CD4-positive, alpha-beta T cell treated with Interleukin-2 at 100 ng/mL for 4 hours (primary cell): ENCODE results near the gene SNX22.

ENCODE experiments used
- DNase-seq: peaks from one replicate; pipeline ENCODE4 v3.0.0-alpha.2; 2020; ENCODE audit warnings: low spot score

Gene SNX22

GRCh38 chr15:64156652-64157331 lies 5.3 kb downstream of the SNX22 start:
- no peak for DNase-seq

DNA sequence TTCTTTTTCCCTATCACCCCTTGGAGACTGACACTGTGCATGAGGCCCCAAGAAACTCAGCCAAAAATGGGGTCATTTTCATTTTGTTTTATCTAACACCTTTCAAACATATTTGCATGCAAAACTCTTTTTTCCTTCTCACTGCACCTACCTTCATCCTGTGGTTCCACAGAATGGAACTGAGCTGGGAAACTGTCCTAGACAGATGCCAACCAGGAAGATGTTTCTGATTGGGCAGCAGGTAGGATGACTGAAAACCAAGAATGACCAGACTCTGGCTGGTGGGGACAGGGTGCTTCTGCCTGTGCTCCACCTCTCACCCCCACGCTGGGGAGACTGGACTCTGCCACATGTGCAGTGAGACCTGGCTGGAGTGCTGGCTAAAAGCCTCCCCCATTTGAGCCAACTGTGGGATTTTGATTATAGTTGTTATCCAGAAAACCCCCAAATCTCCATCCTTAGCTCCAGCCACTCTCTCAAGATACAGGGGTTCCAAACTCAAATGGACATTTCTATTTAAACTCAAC lies 6.1 kb downstream of the SNX22 start:
- DNase-seq, result no peak

- no peak for DNase-seq
Observed at GRCh38 chr15:64158363-64159134, 7.0 kb downstream of the SNX22 start.

- no peak for DNase-seq
Observed at GRCh38 chr15:64161688-64162477, 10.4 kb downstream of the SNX22 start.

GRCh38 chr15:64162478-64162868 lies 10.9 kb downstream of the SNX22 start:
- DNase-seq, result peak; percentile 11

- peak; percentile 98 for DNase-seq
Observed at GRCh38 chr15:64162869-64163658, 11.5 kb downstream of the SNX22 start, which contains the start of gene PPIB. Gene PPIB, minus strand, starts transcription at chr15:64163022. Its CDS starts 36 bp downstream, at chr15:64162986.

GRCh38 chr15:64163659-64164362 lies 12.3 kb downstream of the SNX22 start:
- DNase-seq, result no peak

- no peak for DNase-seq
Observed at GRCh38 chr15:64164436-64164835, 12.9 kb downstream of the SNX22 start.

GRCh38 chr15:64166102-64166890 lies 14.8 kb downstream of the SNX22 start:
- peak; percentile 22 for DNase-seq

DNA sequence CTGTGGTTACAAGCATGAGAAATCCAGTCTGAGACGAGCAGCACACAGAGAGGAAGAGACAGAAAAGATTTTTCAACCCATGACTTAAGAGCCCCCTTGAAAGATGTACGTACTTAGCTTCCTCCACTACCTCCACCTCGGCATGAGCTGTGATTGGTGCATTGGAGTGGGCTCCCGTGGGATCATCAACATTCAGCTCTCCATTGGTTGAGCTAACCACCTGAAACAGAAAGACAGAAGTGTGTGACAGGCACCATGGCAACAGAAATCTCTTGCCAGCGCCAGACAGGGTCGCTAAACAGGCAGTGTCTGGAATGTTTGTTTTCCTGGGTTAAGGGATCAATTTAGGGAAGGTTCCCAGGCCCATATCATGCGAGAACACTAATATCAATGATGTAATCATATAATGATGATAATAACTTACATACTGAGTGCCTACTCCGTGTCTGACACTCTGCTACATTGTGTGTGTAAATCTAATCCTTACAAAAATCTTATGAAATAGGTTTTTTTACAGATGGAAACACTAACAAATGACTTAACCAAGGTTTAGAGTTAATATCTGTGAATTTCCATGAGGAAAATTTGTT lies 28.8 kb downstream of the SNX22 start:
- no peak for DNase-seq

DNA sequence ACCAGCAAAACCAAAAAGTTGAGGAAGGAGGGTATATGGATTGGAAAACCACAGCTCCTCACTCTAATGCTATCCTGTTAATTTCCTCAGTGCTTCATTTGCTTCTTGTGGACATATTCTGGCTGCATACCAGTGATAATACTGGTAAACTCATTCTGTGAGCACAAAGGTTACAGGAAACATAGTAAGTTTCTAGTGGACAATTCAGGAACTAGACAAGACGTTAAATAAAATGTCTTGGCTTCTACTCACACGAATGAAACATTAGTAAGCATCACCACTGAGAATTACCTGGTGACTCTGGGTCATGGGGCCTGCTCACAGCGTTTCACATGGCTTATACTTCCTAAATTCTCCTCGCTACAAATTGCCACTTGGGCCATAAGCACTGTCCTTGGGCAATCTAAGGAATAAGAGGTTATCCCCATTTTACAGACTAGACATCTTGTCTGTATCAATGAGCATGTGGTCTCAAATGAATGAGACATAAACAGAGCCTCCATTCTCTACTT lies 31.4 kb downstream of the SNX22 start:
- DNase-seq, result no peak

DNA sequence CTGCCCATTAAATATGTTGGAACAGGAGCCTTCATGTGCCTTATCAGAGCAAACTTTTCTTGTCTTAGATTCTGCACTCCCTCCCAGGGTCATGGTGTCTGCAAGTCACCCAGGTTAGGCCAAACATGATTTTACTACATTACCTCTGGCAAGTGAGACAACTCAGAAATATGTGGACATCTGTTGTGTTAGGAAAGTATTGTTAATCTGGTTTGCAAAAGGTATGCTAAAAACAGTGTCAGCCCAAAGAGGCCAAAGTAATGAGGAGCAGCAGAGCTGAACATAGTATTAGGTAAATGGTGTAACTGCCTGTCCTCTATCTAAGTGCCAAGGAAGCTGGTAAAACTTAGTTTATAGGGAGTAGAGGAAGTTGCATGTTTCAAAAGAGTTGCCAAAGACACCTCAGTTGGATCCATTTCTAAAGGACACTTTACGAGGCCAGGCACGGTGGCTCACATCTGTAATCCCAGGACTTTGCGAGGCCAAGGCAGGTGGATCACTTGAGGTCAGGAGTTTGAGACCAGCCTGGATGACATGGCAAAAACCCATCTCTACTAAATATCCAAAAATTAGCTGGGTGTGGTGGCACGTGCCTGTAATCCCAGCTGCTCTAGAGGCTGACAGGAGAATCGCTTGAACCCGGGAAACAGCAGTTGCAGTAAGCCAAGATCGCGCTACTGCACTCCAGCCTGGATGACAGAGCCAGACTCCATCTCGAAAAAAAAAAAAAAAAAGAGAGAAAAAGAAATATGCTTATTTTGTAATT lies 33.8 kb downstream of the SNX22 start:
- no peak for DNase-seq

DNA sequence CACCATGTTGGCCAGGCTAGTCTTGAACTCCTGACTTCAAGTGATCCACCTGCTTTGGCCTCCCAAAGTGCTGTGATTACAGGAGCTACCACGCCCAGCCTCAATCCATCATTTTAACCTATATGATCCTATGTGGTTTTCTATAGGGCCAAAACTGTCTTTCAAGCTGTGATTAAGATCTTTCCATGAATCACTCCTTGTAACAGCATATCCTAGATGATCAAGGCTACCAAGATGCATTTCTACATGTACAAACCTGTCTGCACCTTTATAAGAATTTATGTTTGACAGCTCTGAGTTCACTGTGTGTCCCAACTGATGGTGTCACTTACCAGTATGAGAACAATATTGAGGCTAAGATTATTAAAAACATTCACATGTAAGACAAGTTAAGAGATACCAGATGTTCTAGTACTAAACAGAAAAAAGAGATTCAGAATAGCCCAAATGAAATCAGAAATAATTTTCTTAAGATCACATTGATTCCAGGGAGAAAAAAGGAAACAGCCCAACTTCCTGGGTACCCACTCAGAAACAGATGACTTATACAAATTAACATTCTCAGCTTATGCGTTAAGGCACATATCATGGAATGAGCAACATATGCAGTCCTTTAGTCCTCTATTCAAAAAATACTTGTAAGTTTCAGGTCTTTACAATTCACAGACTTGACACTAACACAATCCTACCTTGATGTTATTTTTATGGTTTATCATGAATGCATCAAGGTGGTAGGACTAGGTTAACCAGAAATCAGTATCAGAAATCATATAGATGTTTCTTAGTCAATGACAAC lies 36.1 kb downstream of the SNX22 start:
- no peak for DNase-seq

DNA sequence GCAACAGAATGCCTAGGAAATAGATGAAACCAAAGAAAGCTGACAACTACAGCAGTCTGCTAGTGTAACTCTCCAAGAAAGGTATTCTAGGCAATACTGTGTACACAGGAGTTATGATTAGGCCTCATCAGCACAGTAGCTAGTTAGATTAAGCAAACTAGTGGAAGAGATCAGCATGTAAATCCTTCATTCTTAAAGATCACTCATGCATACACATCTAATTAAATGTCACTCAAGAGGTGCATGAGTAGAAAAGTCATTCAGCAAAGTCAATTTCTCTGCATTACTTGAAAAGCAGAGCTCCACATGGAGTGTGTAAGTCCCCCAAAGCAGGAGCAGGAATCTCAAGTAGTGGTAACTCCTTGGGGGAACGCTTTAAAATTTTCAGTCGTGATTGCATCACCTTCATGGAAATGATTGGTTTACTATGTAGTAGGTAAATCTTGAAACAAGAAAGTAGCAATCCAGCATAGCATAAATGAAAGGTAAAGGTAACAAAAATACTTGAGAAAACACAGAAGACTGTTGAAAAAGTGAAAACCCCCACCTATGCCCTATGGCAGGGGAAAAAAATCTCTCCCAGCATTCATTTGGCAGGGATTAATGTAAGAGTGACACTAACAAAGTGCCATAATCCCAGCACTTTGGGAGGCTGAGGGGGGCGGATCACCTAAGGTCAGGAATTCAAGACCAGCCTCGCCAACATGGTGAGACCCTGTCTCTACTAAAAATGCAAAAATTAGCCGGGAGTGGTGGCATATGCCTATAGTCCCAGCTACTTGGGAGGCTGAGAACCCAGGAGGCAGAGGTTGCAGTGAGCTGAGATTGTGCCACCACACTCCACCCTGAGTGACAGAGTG lies 40.7 kb downstream of the SNX22 start:
- no peak for DNase-seq

DNA sequence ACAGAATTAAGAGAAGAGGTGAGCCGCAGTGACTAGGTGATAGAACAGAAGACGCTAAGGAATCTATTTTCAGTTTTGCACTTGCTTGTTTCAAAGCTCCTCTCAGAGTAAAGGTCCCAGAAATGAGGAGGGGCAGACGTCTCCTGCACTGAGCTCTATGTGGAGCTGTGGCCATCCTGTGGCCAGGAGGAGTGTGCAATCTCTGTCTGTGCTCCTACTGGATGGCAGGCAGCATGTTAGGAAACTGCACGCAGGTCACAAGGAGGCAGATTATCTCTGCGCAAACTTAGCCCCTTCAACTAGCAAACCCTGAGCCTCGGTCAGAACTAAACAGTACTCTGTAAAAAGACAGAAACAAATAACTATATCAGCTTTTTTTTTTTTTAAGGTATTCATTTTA lies 42.4 kb downstream of the SNX22 start:
- no peak for DNase-seq

DNA sequence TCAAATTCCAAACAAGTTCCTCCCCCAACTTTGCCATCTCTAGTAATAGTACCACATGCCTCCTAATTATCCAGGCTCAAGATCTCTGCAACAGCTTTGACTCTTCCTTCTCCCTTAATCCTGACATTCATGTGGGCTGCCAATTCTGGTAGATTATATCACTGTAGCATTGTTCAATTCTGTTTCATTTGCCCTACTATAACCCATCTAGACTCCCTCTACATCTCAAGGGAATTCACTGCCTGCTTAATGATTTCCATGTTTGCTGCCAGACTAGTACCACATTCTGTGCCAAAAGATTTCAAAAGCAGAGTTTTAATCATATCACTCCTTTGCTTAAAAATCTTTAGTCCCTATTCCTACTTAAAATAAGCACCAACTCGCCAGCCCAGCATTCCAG lies 45.9 kb downstream of the SNX22 start:
- no peak for DNase-seq

DNA sequence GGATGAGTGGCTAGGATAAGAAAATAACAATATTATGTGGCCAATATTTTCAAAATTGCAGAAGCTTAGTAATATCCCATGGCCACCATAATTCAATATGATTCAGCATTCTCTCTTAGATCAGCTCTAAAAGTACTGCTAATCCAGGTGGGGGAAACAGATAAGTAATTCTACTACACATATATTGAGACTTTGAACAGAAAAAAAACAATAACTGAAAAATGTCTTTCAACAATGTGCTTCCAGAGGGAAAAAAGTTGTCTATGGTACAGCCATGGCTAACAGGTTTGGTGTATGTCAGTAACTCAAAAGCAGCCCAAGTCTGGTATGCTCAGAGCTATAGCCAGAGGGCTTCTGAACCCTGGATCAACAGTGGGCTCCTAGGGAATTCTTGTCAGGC lies 53.7 kb downstream of the SNX22 start:
- no peak for DNase-seq
